Measurements from ENCODE around the gene TRAF7.
A peak's percentile ranks its signal among the peaks of the same experiment; 100 is the strongest.
"Not testable (repeated sequence)": the region's sequence is repeated elsewhere in the genome, so short reads cannot be mapped to it uniquely, and the experiment has no call there.

The TRAF7 gene

DNA sequence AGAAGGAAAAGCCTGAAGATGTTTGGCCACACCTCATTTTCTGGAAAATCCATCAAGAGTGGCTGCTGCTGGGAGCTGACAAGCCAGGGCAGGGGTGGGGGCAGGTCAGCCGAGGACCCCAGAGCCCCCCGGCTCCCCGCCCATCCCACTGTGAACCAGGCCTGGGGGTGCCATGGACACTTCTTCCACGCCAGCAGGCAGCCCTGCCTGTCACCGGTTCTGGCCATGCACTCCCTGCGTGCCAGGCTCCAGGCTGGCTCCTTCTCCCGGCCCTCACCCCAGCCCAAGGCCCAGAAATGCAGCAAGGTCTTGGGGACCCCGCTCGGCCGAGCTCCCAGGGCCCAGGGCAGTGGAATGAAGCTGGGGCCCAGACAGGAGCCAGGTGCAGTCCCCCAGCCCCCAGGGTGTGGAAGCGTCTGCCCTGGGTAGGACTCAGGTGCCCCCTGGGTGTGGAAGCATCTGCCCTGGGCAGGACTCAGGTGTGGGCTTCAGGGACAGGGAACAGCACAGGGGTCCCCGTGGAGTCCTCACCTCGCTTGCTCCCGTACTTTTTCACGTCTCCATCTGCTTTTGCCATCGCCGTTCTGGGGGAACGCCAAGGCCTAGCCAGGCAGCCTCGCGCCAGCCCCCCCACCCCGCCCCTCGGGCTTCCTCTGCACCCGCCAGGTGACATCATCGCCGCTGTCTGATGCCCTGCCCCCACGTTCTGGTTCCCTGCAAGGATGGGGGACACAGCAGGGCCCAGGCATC is 32.5 kb upstream of the TRAF7 start:
- not testable (repeated sequence) for DNase-seq

- DNase-seq: not testable (repeated sequence)
Observed at GRCh38 chr16:2123706-2124376, 31.7 kb upstream of the TRAF7 start.

GRCh38 chr16:2124377-2124693 is 31.2 kb upstream of the TRAF7 start:
- DNase-seq: not testable (repeated sequence)

- not testable (repeated sequence) for DNase-seq
Observed at GRCh38 chr16:2124694-2125444, 30.7 kb upstream of the TRAF7 start.

DNA sequence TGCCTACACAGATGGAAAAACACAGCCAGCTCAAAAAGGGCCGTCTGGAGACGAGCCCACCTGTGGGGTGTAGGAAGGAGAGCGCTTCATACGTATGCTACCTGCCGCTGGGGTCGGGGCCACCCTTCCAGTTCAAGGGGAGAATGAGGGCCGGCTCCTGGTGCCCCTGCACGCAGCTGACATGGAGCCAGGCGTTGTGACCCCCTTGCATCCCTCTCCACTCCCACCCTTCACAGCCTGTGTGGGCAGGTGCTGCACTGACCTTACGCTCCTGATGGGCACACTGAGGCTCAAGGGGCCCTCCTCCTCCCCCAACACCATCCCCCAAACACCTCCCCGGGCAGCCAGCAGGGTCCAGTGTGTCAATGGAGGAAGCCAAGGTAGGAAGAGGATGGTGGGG is 30.0 kb upstream of the TRAF7 start:
- not testable (repeated sequence) for DNase-seq

- not testable (repeated sequence) for DNase-seq
Observed at GRCh38 chr16:2126161-2126743, 29.3 kb upstream of the TRAF7 start.

DNA sequence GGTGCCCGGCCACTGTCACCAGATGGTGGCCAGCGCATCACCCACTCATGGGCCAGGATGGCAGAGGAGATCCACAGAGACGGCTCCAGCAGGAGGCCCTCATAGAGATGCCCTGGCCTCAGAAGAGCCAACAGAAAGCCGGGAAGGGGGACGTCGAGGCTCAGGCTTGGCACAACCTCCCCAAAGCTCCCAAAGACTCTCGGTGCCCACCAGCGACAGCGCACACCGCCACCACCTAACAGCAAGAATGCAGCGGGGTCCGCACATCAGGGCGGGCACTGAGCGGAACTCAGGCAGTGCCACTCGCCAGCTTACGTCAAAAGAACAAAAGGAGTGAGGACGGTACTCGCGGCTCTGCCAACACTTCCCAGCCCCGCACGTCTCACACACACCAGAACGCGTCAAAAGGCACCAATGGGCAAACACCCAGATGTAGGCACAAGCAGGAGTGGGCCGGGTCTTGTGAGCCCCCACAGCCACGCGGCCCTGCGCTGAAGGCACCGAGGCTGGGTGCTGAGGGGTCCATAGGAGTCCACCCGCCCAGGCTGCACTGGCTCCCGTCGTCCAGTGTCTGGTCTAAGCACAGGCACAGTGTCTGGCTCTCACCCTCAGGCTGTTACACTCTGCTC is 28.5 kb upstream of the TRAF7 start:
- DNase-seq: not testable (repeated sequence)

DNA sequence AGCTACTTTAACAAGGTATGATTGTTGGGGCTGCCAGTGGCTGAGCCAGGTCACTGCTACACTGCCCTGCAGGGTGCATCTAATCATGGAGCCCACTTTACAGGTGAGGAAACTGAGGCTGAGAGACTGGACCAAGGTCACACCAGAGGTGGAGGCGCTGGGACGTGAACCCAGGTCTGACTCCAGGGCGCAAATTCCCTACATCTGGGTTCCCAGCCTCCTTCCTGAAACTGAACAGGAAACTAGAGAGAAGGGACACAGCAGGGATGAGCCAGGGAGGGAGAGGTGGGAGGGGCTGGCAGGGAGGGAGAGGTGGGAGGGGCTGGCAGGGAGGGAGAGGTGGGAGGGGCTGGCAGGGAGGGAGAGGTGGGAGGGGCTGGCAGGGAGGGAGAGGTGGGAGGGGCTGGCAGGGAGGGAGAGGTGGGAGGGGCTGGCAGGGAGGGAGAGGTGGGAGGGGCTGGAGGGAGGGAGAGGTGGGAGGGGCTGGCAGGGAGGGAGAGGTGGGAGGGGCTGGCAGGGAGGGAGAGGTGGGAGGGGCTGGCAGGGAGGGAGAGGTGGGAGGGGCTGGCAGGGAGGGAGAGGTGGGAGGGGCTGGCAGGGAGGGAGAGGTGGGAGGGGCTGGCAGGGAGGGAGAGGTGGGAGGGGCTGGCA is 27.8 kb upstream of the TRAF7 start:
- DNase-seq: not testable (repeated sequence)

DNA sequence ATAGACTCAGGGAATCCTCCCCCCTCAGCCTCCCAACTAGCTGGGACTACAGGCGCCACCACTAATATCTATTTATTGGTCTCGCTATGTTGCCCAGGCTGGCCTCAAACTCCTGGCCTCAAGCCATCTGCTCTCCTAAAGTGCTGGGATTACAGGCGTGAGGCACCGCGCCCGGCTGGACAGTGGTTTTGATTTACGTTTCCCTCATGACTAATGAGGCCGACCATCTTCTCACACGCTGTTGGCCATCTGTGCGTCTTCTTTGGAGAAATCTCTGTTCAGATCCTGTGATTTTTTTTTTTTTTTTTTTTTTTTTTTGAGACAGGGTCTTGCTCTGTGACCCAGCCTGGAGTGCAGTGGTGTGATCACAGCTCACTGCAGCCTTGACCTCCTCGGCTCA is 26.3 kb upstream of the TRAF7 start:
- DNase-seq: not testable (repeated sequence)

GRCh38 chr16:2129890-2130447 is 25.6 kb upstream of the TRAF7 start:
- DNase-seq: not testable (repeated sequence)

GRCh38 chr16:2133797-2134196 is 21.8 kb upstream of the TRAF7 start:
- not testable (repeated sequence) for DNase-seq

DNA sequence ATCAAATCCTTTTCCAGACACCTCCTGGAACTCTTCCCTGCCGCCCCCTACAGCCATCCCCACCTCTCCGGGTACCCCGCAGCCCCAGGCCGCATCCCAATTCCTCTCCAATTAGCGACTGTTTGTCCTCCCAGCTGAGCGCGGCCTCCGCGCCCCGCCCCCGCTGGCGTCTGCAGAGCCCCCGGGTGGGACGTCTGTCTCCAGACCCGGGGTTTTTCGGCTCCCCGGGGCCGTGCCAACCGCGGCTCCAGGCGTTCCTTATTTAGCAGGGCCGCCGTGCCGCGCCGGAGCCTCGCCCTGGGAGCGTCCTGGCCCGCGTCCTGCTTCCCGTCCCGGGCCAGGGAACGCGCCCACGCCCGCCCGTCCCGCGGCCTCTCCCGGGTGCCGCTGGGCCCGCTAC is 20.5 kb upstream of the TRAF7 start:
- not testable (repeated sequence) for DNase-seq

GRCh38 chr16:2135770-2136490 is 19.7 kb upstream of the TRAF7 start, which contains the start of gene PKD1:
TSS of gene PKD1 (minus strand) at chr16:2135898. CDS start at chr16:2135689, 209 bp downstream.
- DNase-seq: peak; percentile 91

DNA sequence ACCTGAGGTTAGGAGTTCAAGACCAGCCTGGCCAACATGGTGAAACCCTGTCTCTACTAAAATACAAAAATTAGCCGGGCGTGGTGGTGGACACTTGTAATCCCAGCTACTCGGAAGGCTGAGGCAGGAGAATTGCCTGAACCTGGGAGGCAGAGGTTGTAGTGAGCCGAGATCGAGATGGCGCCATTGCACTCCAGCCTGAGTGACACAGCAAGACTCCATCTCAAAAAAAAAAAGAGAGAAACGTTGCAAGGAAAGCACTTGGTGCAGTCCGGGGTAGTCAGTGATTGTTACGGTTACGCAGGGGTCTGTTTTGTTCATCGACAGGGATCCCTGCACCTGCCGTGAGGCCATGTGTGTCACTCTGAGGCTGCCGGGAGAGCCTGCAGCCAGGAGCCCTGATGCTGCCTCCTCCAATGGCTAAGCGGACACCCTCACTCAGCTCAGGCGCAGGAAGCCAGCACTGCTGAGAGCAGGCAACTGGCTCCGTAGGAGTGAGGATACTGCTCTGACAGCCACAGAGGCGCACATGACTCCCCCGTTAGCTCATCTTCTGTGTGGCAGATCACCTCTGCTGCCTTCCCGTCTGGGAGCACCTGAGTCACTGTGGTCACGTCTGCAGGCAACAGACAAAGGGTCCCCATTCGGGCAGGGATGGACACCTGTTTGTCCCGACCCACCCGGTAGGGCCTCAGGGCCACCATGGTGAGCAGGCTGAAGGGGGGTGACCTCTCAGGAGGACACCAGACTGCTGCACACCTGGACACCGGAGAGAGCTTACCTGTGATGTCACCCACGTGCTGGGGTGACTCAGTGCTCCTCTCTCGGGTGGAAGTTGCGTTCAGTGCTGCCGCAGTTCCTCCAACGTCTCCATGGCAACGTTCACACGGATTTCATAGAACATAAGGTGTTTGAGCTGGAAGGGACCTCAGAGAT is 12.4 kb upstream of the TRAF7 start:
- no peak for DNase-seq

GRCh38 chr16:2143878-2144485 is 11.6 kb upstream of the TRAF7 start:
- no peak for DNase-seq

DNA sequence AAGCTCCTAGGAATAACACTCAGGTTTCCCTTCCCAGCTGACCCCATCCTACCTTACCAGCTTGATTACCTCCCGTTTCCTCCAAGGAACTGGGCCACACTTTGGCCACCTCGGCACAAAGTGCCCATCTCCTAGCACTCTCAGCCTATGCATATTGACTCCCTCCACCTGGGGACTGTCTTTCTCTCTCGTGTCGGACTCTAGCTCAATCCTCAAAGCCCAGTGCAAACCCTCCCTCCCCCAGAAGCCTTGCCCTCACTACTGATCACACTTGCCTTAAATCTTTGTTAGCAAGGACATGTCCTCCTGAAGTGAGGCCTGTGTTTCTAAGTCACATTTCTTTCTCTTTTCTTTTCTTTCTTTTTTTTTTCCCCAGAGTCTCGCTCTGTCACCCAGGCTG is 9.7 kb upstream of the TRAF7 start:
- DNase-seq: no peak

- DNase-seq: no peak
Observed at GRCh38 chr16:2147378-2147777, 8.2 kb upstream of the TRAF7 start.

GRCh38 chr16:2147981-2148671 is 7.5 kb upstream of the TRAF7 start, which contains the start of gene RAB26:
TSS of gene RAB26 (plus strand) at chr16:2148625. CDS start at chr16:2148784, 159 bp downstream.
- DNase-seq: peak; percentile 37
